HG02642 (cell line): Measurements from ENCODE around the gene C3orf18.

Experiments
- ATAC-seq: cut with Tn5 transposase; IDR thresholded peaks from one replicate; pipeline ENCODE4 v1.9.1; 2021; ENCODE audit warnings: mild to moderate bottlenecking; ENCODE audit not compliant: unreplicated experiment, poor library complexity

C3orf18 gene

DNA sequence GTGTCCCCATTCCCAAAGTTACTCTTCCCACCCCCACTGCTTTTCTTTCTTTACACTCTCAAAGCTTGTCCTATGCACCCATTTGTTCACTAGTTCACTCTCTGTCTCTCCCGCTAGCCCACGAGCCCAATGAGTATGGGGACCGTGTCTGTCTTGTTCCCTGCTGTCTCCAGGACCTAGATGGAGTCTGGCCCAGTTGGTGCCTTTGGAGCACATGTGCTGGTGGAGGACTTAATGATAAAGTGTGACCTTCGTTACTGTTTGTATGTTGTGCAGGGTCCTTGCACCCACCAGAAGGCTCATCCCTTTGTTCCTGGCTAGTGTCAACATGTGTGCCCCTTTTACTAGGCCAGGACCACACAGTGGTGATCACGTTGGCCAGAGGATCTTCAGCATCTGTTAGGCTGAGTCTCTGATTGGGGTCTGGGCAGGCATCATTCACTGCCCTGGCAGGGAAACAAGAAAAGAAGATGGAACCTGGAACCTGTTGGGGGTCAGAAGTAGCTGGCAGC lies 36.6 kb upstream of the C3orf18 start:
- ATAC-seq: no peak

GRCh38 chr3:50603261-50604109 lies 35.9 kb upstream of the C3orf18 start:
- no peak for ATAC-seq

GRCh38 chr3:50602595-50603191 lies 35.1 kb upstream of the C3orf18 start:
- ATAC-seq: no peak

- ATAC-seq: peak; percentile 71
Observed at GRCh38 chr3:50600841-50601591, 33.5 kb upstream of the C3orf18 start.

GRCh38 chr3:50600141-50600753 lies 32.7 kb upstream of the C3orf18 start:
- no peak for ATAC-seq

GRCh38 chr3:50599716-50600118 lies 32.2 kb upstream of the C3orf18 start:
- ATAC-seq: no peak

GRCh38 chr3:50599115-50599715 lies 31.7 kb upstream of the C3orf18 start:
- ATAC-seq: no peak

DNA sequence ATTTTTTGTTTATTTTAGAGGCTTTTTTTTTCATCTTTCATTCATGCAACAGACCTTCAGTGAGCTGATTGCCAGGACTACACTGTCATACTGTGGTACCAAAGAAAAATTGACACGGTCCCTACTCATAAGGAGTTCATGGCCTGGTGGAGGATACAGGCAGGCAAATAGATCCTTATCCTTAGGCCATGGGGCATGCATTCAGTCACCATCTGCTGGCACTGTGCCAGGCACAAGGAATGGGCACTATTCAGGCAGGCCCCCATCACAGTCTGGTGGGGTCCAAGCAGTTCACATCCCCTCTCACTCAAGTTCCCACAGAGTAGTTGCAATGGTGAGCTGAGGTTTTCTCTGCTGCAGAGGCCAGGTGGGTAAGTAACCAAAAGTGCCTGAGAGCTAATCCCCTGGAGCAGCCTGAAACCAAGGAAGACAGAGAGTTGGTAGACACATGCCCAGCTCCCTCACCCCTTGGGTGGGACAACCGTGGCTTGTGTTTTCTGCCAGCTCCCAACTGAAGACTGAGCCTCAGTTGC lies 26.8 kb upstream of the C3orf18 start:
- ATAC-seq: no peak

GRCh38 chr3:50592568-50592967 lies 25.0 kb upstream of the C3orf18 start:
- ATAC-seq: no peak

DNA sequence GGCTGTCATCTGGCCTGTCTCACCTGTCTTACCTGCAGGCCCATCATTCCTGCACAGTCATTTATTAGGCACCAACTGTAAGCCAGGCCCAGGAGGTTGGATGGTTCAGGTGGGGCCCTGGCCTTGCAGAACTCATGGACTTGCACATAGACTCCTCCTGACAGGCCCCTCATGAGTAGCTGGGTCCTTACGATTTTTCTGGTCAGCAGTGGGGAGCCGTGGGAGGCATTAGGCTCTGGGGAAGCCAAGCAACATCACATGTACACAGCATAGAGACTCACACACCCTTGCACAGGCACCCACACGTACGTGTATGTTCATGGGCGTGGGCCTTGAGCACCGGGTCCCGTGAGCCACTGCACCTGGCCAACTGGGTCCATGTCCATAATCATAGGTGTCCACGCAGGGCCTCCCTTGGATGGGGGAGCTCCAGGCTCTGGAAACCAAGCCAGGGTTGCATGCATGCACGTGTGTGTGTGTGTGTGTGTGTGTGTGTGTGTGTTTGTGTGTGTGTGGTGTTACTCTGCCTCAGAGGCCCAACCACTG lies 23.7 kb upstream of the C3orf18 start:
- no peak for ATAC-seq

GRCh38 chr3:50588759-50589433 lies 21.3 kb upstream of the C3orf18 start:
- no peak for ATAC-seq

- no peak for ATAC-seq
Observed at GRCh38 chr3:50587806-50588758, 20.5 kb upstream of the C3orf18 start.

DNA sequence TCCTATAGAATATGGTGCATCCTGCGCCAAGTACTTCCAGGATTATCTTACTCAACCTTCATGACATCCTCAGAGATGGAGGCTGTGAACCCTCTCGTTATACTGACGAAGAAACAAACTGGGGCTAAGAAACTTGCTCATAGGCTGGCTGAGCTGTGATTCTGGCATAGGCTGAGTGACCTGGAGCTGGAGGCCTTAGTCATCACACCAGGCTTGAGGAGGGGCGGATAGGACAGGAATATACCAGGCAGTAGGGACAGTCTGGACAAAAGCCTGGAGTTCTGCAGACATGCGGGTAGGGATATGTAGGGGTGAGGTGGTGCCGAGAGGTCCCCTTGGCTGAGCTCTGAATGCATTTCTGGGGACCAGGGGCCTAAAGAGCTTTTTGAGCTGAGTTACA lies 19.8 kb upstream of the C3orf18 start:
- ATAC-seq: no peak

GRCh38 chr3:50586763-50587070 lies 19.2 kb upstream of the C3orf18 start:
- no peak for ATAC-seq

DNA sequence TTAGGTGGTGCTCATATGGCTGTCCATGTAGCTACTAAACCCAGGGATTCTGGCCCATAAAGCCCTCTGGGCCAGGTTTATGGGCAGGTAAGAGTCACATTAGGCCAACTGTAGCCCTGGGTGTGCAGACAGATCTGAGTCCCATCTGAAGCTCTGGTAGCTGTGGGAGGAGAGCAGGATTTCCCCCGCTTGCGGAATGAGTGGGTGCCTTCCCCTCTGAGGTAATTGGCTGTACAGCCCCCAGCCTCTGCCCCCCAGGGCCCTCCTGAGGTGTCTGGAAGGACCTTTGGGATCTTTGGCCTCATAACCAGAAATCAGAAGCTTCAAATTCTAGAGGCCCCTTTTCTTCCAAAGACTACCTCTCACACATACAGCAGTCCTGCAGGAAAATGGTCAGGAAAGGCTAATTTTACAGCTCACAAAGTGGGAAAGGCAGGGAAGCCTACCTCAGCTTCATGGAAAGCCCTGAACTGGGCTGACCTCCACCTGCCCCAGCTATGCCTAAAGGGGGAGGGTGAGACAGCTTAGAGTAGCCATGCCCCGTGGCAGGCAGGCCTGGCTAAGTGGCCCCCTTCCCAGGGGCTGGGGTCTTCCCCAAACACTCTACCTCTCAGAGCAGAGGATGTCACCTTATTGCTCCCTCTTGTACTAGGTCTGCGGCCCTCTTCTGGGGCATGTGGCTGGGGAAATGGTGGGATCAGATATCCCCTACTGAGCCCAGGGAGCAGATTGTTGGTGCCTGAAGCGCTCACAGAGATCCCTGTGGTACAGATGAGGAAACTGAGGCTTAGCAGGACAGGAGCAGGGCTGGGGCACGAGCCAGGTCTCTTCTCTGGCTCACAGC lies 18.6 kb upstream of the C3orf18 start:
- ATAC-seq: no peak

GRCh38 chr3:50584391-50584790 lies 16.8 kb upstream of the C3orf18 start:
- no peak for ATAC-seq

DNA sequence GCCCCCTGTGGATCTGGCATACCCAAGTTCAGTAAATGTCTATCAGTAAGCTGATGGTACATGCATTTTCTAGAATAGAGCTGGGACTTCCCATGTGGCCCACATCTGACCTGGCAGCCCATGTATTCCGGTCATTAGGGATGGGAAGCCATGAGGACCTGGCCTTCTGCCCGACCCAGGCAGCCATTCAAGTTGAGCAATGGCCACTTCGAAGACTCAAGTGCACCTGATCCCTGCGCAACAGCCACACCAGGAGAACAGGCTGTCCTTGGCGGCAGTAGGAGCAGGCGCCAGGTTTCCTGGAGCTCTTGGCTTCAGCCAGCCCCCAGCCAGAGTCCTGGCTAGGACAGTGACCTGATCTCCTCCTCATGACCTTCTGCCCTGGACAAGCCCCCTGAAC lies 16.4 kb upstream of the C3orf18 start:
- no peak for ATAC-seq
